ENCODE measurements around the gene ERVFRD-1.
"Not testable (repeated sequence)": the region's sequence is repeated elsewhere in the genome, so short reads cannot be mapped to it uniquely, and the experiment has no call there.

Gene ERVFRD-1

GRCh38 chr6:11139051-11139960 is 27.8 kb upstream of the ERVFRD-1 start:
- no peaks in the 10 kb centered on the region for H3K9me3 Mint-ChIP-seq
- no peak overlapping the region for H3K27ac Mint-ChIP-seq
- H3K36me3 Mint-ChIP-seq (ENCODE audit: low read depth), result peaks cover 9% of the 10 kb centered on the region
- intact Hi-C loops (cut with micrococcal nuclease), result no loop called here
- H3K4me1 Mint-ChIP-seq (ENCODE audit: low read depth), result peaks cover 55% of the 10 kb centered on the region
- H3K27me3 Mint-ChIP-seq, result no peaks in the 10 kb centered on the region
- no peak overlapping the region for H3K4me3 Mint-ChIP-seq

- H3K4me1 Mint-ChIP-seq (ENCODE audit: low read depth), result peaks cover 33% of the 10 kb centered on the region
- H3K4me3 Mint-ChIP-seq, result no peak overlapping the region
- no peaks in the 10 kb centered on the region for H3K9me3 Mint-ChIP-seq
- intact Hi-C loops (cut with micrococcal nuclease), result no loop called here
- no peaks in the 10 kb centered on the region for H3K27me3 Mint-ChIP-seq
- H3K36me3 Mint-ChIP-seq (ENCODE audit: low read depth), result peaks cover 9% of the 10 kb centered on the region
- H3K27ac Mint-ChIP-seq, result no peak overlapping the region
Observed at GRCh38 chr6:11136809-11137208, 25.3 kb upstream of the ERVFRD-1 start.

GRCh38 chr6:11133281-11133680 is 21.8 kb upstream of the ERVFRD-1 start:
- Mint-ChIP-seq H3K4me3 (no peak overlapping the region), H3K36me3 (ENCODE audit: low read depth) (peaks cover 9% of the 10 kb centered on the region), H3K27me3 (no peaks in the 10 kb centered on the region), H3K4me1 (ENCODE audit: low read depth) (peaks cover 28% of the 10 kb centered on the region), H3K27ac (no peak overlapping the region), H3K9me3 (no peaks in the 10 kb centered on the region)
- intact Hi-C loops (cut with micrococcal nuclease), result no loop called here

GRCh38 chr6:11132194-11132888 is 20.8 kb upstream of the ERVFRD-1 start:
- intact Hi-C loops (cut with micrococcal nuclease), result no loop called here
- Mint-ChIP-seq H3K4me3 (no peak overlapping the region), H3K27ac (no peak overlapping the region), H3K27me3 (no peaks in the 10 kb centered on the region), H3K36me3 (ENCODE audit: low read depth) (peaks cover 16% of the 10 kb centered on the region), H3K9me3 (peaks cover 4% of the 10 kb centered on the region), H3K4me1 (ENCODE audit: low read depth) (peaks cover 28% of the 10 kb centered on the region)

GRCh38 chr6:11130605-11131004 is 19.1 kb upstream of the ERVFRD-1 start:
- Mint-ChIP-seq H3K27me3 (no peaks in the 10 kb centered on the region), H3K4me1 (ENCODE audit: low read depth) (peaks cover 28% of the 10 kb centered on the region), H3K36me3 (ENCODE audit: low read depth) (peaks cover 24% of the 10 kb centered on the region), H3K27ac (no peak overlapping the region), H3K9me3 (peaks cover 9% of the 10 kb centered on the region), H3K4me3 (no peak overlapping the region)
- intact Hi-C loops (cut with micrococcal nuclease), result no loop called here

GRCh38 chr6:11129908-11130565 is 18.5 kb upstream of the ERVFRD-1 start:
- Mint-ChIP-seq H3K27ac (no peak overlapping the region), H3K27me3 (no peaks in the 10 kb centered on the region), H3K4me3 (no peak overlapping the region), H3K36me3 (ENCODE audit: low read depth) (peaks cover 20% of the 10 kb centered on the region), H3K4me1 (ENCODE audit: low read depth) (peaks cover 28% of the 10 kb centered on the region), H3K9me3 (peaks cover 9% of the 10 kb centered on the region)
- intact Hi-C loops (cut with micrococcal nuclease), result no loop called here

GRCh38 chr6:11128608-11129007 is 17.1 kb upstream of the ERVFRD-1 start:
- Mint-ChIP-seq H3K27me3 (no peaks in the 10 kb centered on the region), H3K27ac (no peak overlapping the region), H3K4me3 (no peak overlapping the region), H3K4me1 (ENCODE audit: low read depth) (peaks cover 20% of the 10 kb centered on the region), H3K9me3 (peaks cover 9% of the 10 kb centered on the region), H3K36me3 (ENCODE audit: low read depth) (peaks cover 15% of the 10 kb centered on the region)
- intact Hi-C loops (cut with micrococcal nuclease), result no loop called here

GRCh38 chr6:11126876-11127275 is 15.4 kb upstream of the ERVFRD-1 start:
- intact Hi-C loops (cut with micrococcal nuclease), result no loop called here
- Mint-ChIP-seq H3K4me3 (no peak overlapping the region), H3K36me3 (ENCODE audit: low read depth) (peaks cover 15% of the 10 kb centered on the region), H3K9me3 (peaks cover 9% of the 10 kb centered on the region), H3K27ac (no peak overlapping the region), H3K4me1 (ENCODE audit: low read depth) (peaks cover 20% of the 10 kb centered on the region), H3K27me3 (no peaks in the 10 kb centered on the region)

- H3K27ac Mint-ChIP-seq, result no peak overlapping the region
- intact Hi-C loops (cut with micrococcal nuclease), result no loop called here
- H3K9me3 Mint-ChIP-seq, result peaks cover 9% of the 10 kb centered on the region
- peaks cover 15% of the 10 kb centered on the region for H3K36me3 Mint-ChIP-seq (ENCODE audit: low read depth)
- H3K4me1 Mint-ChIP-seq (ENCODE audit: low read depth), result peaks cover 10% of the 10 kb centered on the region
- no peaks in the 10 kb centered on the region for H3K27me3 Mint-ChIP-seq
- H3K4me3 Mint-ChIP-seq, result no peak overlapping the region
Observed at GRCh38 chr6:11123978-11124377, 12.5 kb upstream of the ERVFRD-1 start.

GRCh38 chr6:11122380-11122779 is 10.9 kb upstream of the ERVFRD-1 start:
- intact Hi-C loops (cut with micrococcal nuclease), result no loop called here
- Mint-ChIP-seq H3K4me3 (no peak overlapping the region), H3K27me3 (no peaks in the 10 kb centered on the region), H3K27ac (no peak overlapping the region), H3K9me3 (peaks cover 5% of the 10 kb centered on the region), H3K4me1 (ENCODE audit: low read depth) (peaks cover 7% of the 10 kb centered on the region), H3K36me3 (ENCODE audit: low read depth) (peaks cover 8% of the 10 kb centered on the region)

- intact Hi-C loops (cut with micrococcal nuclease), result no loop called here
- H3K27me3 Mint-ChIP-seq, result no peaks in the 10 kb centered on the region
- no peak overlapping the region for H3K4me3 Mint-ChIP-seq
- H3K9me3 Mint-ChIP-seq, result no peaks in the 10 kb centered on the region
- H3K27ac Mint-ChIP-seq, result no peak overlapping the region
- peaks cover 5% of the 10 kb centered on the region for H3K36me3 Mint-ChIP-seq (ENCODE audit: low read depth)
- H3K4me1 Mint-ChIP-seq (ENCODE audit: low read depth), result peaks cover 7% of the 10 kb centered on the region
Observed at GRCh38 chr6:11121851-11122250, 10.3 kb upstream of the ERVFRD-1 start.

- H3K27ac Mint-ChIP-seq, result no peak overlapping the region
- no peaks in the 10 kb centered on the region for H3K27me3 Mint-ChIP-seq
- H3K9me3 Mint-ChIP-seq, result no peaks in the 10 kb centered on the region
- H3K4me3 Mint-ChIP-seq, result no peak overlapping the region
- H3K36me3 Mint-ChIP-seq (ENCODE audit: low read depth), result no peaks in the 10 kb centered on the region
- intact Hi-C loops (cut with micrococcal nuclease), result no loop called here
- H3K4me1 Mint-ChIP-seq (ENCODE audit: low read depth), result peaks cover 14% of the 10 kb centered on the region
Observed at GRCh38 chr6:11120271-11121005, 8.9 kb upstream of the ERVFRD-1 start.

GRCh38 chr6:11115808-11116536 is 4.4 kb upstream of the ERVFRD-1 start:
- peaks cover 30% of the 10 kb centered on the region for H3K4me1 Mint-ChIP-seq (ENCODE audit: low read depth)
- H3K9me3 Mint-ChIP-seq; intact Hi-C loops (cut with micrococcal nuclease); H3K36me3 Mint-ChIP-seq (ENCODE audit: low read depth); H3K4me3 Mint-ChIP-seq; H3K27me3 Mint-ChIP-seq; H3K27ac Mint-ChIP-seq: not testable (repeated sequence)

Data from dendritic cell treated with granulocyte-macrophage colony-stimulating factor and Interleukin-4, amounts not matched to agents 40 ng/mL and 50 ng/mL, for 4 days (primary cell).